RPMI7951 (cell line): ENCODE results near the gene NCOA1. TPM values are rescaled to one million over a fixed set of nuclear protein-coding genes. Genes with fewer than 3 reads are reported as not detected.
"Not testable (repeated sequence)": the region's sequence is repeated elsewhere in the genome, so short reads cannot be mapped to it uniquely, and the experiment has no call there.

Experiments
- DNase-seq: peaks from one replicate; pipeline ENCODE4 v3.0.0-alpha.2; 2012; ENCODE audit warnings: low read depth
- total RNA-seq: library from RNA; depleted of rRNA; stranded (reverse); fragments of >200 nt; shearing (Covaris generic); gene quantifications from 2 replicates; pipeline ENCODE4 v1.2.3, GENCODE V29; 2014

The NCOA1 gene
- total RNA-seq, 1 experiment from 2014 or later, result 9.9 TPM

DNA sequence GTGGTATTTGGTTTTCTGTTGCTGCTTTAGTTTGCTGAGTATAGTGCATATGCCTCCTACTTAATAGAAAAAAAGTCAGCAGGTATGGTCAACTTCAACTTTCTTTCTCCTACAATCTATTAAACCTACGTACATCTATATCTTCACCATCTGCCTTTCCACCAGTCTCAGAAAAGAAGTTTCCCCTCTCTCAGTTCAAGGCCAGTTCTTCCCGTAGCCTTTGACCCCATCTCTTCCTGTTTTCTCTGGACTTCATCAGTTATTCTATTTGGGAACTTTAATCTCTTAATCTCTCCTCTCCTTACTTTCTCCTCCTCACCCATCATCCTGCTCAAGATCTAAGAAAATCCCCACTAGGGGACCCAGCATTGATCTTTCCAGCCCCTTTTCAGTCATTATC lies 296.5 kb downstream of the NCOA1 start:
- no peak for DNase-seq

GRCh38 chr2:24788816-24789215 lies 297.8 kb downstream of the NCOA1 start:
- DNase-seq, result no peak

- DNase-seq, result no peak
Measured at GRCh38 chr2:24791452-24791851, 300.4 kb downstream of the NCOA1 start.

DNA sequence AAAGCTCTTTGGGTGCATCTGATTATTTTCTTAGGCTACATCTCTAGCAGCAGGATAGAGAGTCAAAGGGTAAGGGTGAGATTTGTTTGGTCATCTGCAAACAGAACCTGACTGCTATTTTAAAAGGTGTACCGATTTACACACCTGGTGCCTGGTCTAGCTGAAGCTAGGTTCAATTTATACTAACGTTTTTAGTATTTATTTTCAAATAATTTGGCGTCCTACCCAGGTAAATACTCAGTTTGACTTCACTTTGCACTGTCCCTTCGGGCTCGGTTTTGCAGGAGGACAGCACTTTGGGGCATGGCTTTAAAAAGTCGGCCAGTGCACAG lies 301.5 kb downstream of the NCOA1 start:
- DNase-seq, result no peak

GRCh38 chr2:24792874-24793760 lies 302.1 kb downstream of the NCOA1 start, which contains the start of the genes CENPO and PTRHD1:
Gene CENPO, plus strand, starts transcription at chr2:24793425. Its CDS starts 495 bp downstream, at chr2:24793920.
Gene PTRHD1, minus strand, starts transcription at chr2:24793391. Its CDS starts 14 bp downstream, at chr2:24793377.
- peak; percentile 96 for DNase-seq

DNA sequence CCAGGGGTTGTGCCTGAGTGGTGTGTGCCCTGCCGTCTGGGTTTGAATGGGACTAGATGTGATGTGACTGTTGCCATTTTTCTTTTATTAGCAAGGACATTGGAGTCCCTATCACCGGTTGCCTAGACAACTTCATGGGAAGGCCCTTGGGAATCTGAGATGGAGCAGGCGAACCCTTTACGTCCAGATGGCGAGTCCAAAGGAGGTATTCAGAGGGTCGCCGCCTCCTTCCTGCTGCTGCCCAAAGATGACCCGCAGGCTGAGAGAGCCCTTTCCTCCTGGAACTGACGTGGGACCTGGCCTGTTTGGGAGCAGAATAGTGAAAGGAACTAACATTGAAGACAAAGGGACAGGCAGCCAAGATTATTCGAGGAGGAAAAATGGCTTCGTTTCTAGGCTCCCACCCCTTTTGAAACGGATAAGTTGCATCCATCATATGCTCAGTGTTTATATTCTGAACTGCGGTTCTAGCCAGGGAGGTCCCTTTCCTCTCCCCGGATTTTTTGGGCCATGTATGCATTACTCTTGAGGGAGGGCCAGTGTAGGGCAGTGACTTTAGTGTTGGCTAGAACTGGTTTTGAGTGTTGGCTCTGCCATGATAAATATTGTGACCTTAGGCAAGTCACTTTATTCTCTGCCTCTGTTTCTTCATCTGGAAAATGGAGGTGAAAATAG lies 302.8 kb downstream of the NCOA1 start:
- DNase-seq, result peak; percentile 50

GRCh38 chr2:24797644-24798043 lies 306.6 kb downstream of the NCOA1 start:
- no peak for DNase-seq

GRCh38 chr2:24800487-24800886 lies 309.4 kb downstream of the NCOA1 start:
- DNase-seq, result not testable (repeated sequence)

DNA sequence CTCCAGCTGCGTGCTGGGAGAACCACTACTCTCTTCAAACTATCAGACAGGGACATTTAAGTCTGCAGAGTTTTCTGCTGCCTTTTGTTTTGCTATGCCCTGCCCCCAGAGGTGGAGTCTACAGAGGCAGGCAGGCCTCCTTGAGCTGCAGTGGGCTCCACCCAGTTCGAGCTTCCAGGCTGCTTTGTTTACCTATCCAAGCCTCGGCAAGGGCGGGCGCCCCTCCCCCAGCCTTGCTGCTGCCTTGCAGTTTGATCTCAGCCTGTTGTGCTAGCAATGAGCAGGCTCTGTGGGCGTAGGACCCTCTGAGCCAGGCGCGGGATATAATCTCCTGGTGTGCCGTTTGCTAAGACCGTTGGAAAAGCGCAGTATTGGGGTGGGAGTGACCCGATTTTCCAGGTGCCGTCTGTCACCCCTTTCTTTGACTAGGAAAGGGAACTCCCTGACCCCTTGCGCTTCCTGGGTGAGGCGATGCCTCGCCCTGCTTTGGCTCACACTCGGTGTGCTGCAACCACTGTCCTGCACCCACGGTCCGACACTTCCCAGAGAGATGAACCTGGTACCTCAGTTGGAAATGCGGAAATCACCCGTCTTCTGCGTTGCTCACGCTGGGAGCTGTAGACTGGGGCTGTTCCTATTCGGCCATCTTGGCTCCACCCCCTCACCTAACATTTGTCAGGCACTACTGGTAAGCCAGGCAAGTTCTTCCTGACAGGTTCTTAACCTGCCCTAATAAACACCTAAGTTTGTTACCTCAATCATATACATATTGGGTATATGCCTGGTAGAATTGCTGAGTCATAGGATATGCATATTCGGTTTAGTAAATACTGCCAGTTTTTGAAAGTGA lies 315.0 kb downstream of the NCOA1 start:
- DNase-seq, result not testable (repeated sequence)

GRCh38 chr2:24806661-24807036 lies 315.6 kb downstream of the NCOA1 start:
- no peak for DNase-seq

DNA sequence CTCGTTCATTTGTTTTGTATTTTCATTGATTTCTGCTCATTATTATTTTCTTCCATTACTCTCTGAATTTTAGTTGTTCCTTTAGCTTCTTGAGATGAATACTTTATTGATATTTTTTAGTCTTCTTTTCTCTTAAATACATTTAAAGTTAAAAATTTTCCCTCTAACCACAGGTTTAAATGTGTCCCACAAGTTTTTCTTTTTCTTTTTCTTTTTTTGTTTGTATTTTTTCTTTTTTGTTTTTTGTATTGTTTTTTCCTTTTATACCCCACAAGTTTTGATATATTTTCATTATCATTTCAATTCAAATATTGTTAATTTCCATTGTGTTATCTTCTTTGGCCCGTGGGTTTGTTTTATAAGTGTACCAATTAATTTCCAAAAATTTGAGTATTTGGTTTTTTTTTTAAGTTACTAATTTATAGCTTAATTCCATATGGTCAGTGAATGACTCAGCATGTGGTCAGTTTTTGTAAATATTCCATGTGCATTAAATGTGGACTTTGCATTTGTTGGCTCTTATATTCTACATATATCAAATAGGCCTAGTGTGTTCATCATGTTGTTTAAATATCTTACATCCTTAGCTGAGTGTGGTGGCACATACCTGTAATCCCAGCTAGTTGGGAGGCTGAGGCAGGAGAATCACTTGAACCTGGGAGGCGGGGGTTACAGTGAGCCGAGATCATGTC lies 318.4 kb downstream of the NCOA1 start:
- no peak for DNase-seq

DNA sequence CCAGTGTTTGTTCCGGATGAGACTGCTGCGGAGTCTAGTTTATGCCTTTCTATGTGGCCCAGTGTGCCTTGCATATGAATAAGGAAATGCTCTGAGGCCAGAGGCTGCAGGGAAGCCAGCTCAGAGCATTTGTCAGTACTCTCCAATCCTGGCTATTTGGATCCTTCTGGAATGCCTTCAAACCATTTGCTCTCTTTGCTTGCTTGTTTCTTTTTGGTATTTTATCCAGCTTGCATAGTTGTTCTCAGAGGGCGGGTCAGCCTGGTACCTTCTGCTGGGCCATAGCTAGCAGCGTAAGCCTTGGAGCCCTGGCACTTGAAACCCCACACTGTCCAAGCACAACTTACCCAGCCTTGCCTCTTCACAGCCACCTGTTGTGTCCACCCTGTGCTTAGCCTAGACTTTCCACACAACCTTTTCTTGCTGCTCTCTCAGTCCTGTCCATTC lies 322.7 kb downstream of the NCOA1 start:
- DNase-seq, result no peak

DNA sequence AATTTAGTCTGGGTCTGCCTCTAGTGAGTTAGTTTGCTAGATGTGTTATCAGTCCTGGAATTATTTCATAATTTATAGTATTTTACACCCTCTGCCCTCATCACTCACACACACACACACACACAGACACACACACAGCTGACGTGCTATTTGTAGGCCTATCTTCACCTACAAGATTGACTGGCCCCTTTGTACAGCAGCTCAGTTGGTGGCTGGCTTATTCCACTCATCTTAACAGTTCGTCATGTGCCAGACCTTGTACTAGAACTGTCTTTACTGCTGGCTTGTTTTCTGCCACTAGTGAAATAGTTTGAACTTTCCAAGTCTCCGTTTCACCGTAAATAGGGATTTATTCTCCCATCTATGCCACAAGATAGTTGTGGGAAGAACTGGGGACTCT lies 323.5 kb downstream of the NCOA1 start:
- no peak for DNase-seq

- no peak for DNase-seq
Measured at GRCh38 chr2:24815171-24815570, 324.1 kb downstream of the NCOA1 start.

- no peak for DNase-seq
Measured at GRCh38 chr2:24816404-24816803, 325.4 kb downstream of the NCOA1 start.

DNA sequence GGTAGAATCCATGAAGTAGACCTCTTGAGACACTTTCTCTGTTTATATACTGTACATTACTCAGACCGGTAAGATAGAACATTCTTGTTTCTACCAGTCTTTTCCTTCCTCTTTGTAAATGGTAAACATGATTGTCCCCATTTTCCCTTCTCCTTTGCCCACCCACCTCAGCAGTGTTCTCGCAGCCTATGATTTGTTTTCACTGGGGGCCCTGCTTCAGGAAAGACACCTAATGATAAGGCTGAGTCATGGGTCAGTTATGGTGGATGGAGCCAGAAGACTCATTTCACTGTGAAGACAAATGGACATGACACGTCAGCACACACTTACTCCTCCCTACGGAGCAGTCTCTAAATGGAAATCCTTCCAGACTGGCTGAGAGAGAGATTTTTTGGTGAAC lies 325.8 kb downstream of the NCOA1 start:
- peak; percentile 79 for DNase-seq

DNA sequence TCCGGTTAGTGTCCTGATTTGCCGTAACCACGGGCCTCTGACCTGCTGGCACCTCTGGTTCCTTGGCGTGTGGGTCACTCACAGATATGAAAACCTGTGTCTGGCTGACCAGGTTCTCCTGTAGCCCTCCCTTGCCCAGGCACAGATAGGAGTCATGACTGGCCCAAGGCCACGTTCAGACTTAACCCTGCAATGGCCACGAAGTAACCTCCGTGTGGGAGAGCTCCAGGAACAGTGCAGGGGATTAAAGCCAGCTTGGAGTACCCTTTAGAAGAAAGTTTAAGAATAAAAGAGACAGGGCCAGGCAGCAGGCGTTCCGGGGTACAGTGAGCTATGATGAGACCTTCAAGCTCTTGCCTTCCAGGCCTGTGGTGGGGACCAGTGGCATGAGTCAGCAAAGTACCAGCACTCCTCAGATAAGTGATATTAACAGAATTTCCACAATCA lies 327.7 kb downstream of the NCOA1 start:
- peak; percentile 38 for DNase-seq

DNA sequence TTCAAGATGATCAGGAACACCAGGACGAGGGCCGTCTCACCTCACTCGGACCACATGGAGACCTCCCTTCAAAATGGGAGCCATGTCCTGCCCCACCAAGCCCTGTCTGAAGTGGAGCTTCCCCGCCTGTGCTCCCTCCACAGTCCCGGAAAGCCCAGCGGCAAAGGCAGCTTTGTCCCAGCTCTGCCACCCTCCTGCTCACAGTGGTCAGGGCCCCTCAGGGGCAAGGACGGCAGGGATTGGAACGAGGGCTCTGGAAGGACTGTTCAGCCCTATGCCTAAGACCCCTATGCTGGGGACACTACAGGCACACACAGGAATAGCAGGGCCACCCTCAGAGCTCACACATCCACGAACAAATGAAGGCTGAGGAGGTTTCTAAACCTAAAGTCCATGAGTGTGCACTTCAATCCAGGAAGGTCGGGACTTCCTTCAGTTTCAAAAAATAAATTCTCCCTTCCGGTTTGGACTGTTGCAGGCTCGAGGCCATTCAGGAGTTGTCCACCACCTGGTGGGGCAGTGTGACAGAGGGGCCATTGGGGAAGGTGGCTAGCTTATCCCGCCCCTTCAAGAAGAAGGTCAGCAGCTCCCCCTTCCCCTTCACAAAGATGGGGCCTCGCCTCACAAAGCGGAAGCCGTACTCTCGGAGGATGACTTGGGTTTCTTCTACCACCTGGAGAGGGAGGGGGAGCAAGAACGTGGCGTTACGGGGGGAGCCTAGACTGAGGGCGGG lies 328.6 kb downstream of the NCOA1 start:
- no peak for DNase-seq

DNA sequence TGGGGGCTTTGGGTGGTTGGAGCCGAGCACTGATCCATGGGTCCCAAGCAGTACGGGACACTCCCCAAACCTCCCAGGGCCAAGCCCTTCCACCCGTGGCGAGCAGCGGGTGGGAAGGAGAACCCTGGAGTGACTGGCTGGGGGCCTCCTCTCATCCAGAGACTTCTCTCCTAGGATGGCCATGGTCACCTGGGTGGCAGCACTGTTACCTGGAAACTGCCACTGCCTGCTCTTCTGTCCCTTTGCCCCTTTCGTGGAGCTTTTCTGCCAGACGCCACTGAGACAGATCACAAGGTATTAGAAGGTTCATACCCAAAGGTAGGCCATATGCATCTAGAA lies 329.1 kb downstream of the NCOA1 start:
- no peak for DNase-seq
